HepG2 (cell line): Measurements from ENCODE around the gene STUB1. TPM values are rescaled to one million over a fixed set of nuclear protein-coding genes. Genes with fewer than 3 reads are reported as not detected.
A peak's percentile ranks its signal among the peaks of the same experiment; 100 is the strongest.

Experiments used
- ATAC-seq: fragments of 200-7000 bp; cut with Tn5 transposase; 3 replicates; pipeline ENCODE4 v1.9.1; 2020; ENCODE audit warnings: mild to moderate bottlenecking, moderate library complexity
- BruUV-seq: library from RNA; stranded (reverse); fragments of 400-500 nt; replicated peaks from 2 replicates; lab custom pipeline; 2021; lab: Mats Ljungman, UMichigan
- CTCF ChIA-PET: fragments of 300-600 bp; formaldehyde crosslinking; extraction: SDS; loops from one replicate; lab custom pipeline; 2021; ENCODE audit warnings: low total read pairs, inconsistent platforms, low intra/inter-chr PET ratio; lab: Yijun Ruan, JAX
- POLR2A ChIA-PET: fragments of 350-600 bp; sonication (Branson Sonifier 250); formaldehyde crosslinking; loops from one replicate; lab custom pipeline; 2020; ENCODE audit warnings: antibody characterized with exemption, inconsistent platforms; lab: Yijun Ruan, JAX
- DNase-seq: peaks from one replicate; pipeline ENCODE4 v3.0.0-alpha.2; 2015; ENCODE audit warnings: low spot score
- FAIRE-seq: peaks from 3 replicates; lab custom pipeline; 2011; peaks lifted over from hg19 to GRCh38; lab: Jason Lieb, UNC
- H2AFZ ChIP-seq: one replicate; pipeline ENCODE4 v1.6.1; 2011; ENCODE audit warnings: low read length, inconsistent platforms
- H3K27ac ChIP-seq: fragments of 300-600 bp; 3 replicates; pipeline ENCODE4 v1.8.0; 2011; ENCODE audit warnings: mixed run types, mild to moderate bottlenecking, mixed read lengths, low read length, inconsistent platforms; ENCODE audit not compliant: insufficient read depth; ENCODE audit errors: extremely low read length
- H3K27me3 ChIP-seq, 2 experiments: fragments of 200-600 bp in 1 of 2; 2 replicates in 1 of 2; 3 replicates in 1 of 2; pipeline versions ENCODE4 v1.6.0 to v1.8.0; 2011; ENCODE audit warnings: low read length in 2 of 2, mild to moderate bottlenecking in 2 of 2, moderate library complexity in 2 of 2, inconsistent platforms in 1 of 2; ENCODE audit not compliant: insufficient read depth in 2 of 2, control insufficient read depth in 1 of 2
- H3K36me3 ChIP-seq, 2 experiments: fragments of 200-600 bp in 1 of 2; replicated peaks in 1 of 2; 2 replicates in 1 of 2; 3 replicates in 1 of 2; pipeline versions ENCODE4 v1.5.1 to v1.8.0; 2011; ENCODE audit warnings: low read length in 2 of 2, inconsistent platforms in 1 of 2; ENCODE audit not compliant: insufficient read depth in 2 of 2, control insufficient read depth in 1 of 2
- H3K4me1 ChIP-seq: 2 replicates; pipeline ENCODE4 v1.5.1; 2012; ENCODE audit warnings: low read length, inconsistent platforms; ENCODE audit not compliant: insufficient read depth
- H3K4me2 ChIP-seq: 2 replicates; pipeline ENCODE4 v1.6.0; 2011; ENCODE audit warnings: low read depth, low read length, inconsistent platforms
- H3K4me3 ChIP-seq, 3 experiments: fragments of 200-600 bp in 1 of 3; sonication (generic), shearing (Covaris generic) in 1 of 3; replicated peaks in 1 of 3; 2 replicates each; pipeline ENCODE4 v1.5.1; 2011 to 2016; ENCODE audit warnings: low read length in 3 of 3, inconsistent platforms in 2 of 3, low read depth in 2 of 3, mild to moderate bottlenecking in 2 of 3, control low read depth in 1 of 3, mixed read lengths in 1 of 3; ENCODE audit not compliant: insufficient read depth in 1 of 3
- H3K79me2 ChIP-seq: one replicate; pipeline ENCODE4 v1.6.1; 2011; ENCODE audit warnings: low read length, inconsistent platforms; ENCODE audit not compliant: insufficient read depth
- H3K9ac ChIP-seq: 2 replicates; pipeline ENCODE4 v1.6.0; 2011; ENCODE audit warnings: mild to moderate bottlenecking, low read depth, low read length, inconsistent platforms; ENCODE audit not compliant: insufficient read depth
- H3K9me3 ChIP-seq: 2 replicates; pipeline ENCODE4 v1.5.1; 2012; ENCODE audit warnings: mild to moderate bottlenecking, low read length
- H4K20me1 ChIP-seq: 2 replicates; pipeline ENCODE4 v1.6.0; 2011; ENCODE audit warnings: inconsistent platforms, mild to moderate bottlenecking, low read length, moderate library complexity; ENCODE audit not compliant: insufficient read depth
- AGO2 ChIP-seq: fragments of 200-400 bp; formaldehyde crosslinking; optimal IDR thresholded peaks from 2 replicates; pipeline ENCODE3; 2017; ENCODE audit warnings: mild to moderate bottlenecking, low read depth, low read length, moderate library complexity
- AKNA ChIP-seq: sonication (generic); formaldehyde crosslinking; IDR thresholded peaks from 2 replicates; pipeline ENCODE4 v1.4.0; 2020; ENCODE audit warnings: missing genetic modification reagents, borderline replicate concordance
- NCOA5 ChIP-seq: sonication (generic); formaldehyde crosslinking; IDR thresholded peaks from 2 replicates; pipeline ENCODE4 v1.4.0; 2020; ENCODE audit warnings: missing genetic modification reagents
- RBFOX2 ChIP-seq: fragments of 200-400 bp; formaldehyde crosslinking; IDR thresholded peaks from 2 replicates; pipeline ENCODE4 v1.6.1; 2017; ENCODE audit warnings: low read depth, mild to moderate bottlenecking, low read length
- WGBS: methylation state at CpG from one replicate; pipeline ENCODE4 v1.1.6; 2017; ENCODE audit warnings: low lambda C conversion rate; 5-methylcytosine and 5-hydroxymethylcytosine counted together
- in situ Hi-C: cut with HindIII; loops from 2 replicates; pipeline ENCODE4 v1.10.0; 2017; ENCODE audit warnings: low pct_unique_long_range_greater_than_20kb; ENCODE audit not compliant: extremely low pct_ligation_motif_present
- intact Hi-C: fragments of 100-400 bp; cut with micrococcal nuclease; formaldehyde crosslinking; loops from one replicate; pipeline ENCODE4 v1.10.0; 2022; ENCODE audit not compliant: unreplicated experiment
- polyA plus RNA-seq, 8 experiments: library from polyadenylated mRNA; depleted of rRNA in 3 of 8; stranded (reverse) in 7 of 8; unstranded in 1 of 8; fragments of >200 nt; fragmentation: Illumina TruSeq in 4 of 8; extraction: Trizol in 4 of 8; gene quantifications; 2 replicates each; pipeline versions ENCODE4 v1.2.1 to v1.2.3, GENCODE V29; 2011 to 2016; ENCODE audit warnings: low read depth in 4 of 8, missing spikeins in 1 of 8, mixed read lengths in 1 of 8; ENCODE audit not compliant: insufficient read depth in 1 of 8
- total RNA-seq, 5 experiments: library from RNA; depleted of rRNA; stranded (reverse); fragments of >200 nt; fragmentation: Illumina TruSeq; extraction: Trizol; gene quantifications; 2 replicates each; pipeline ENCODE4 v1.2.3, GENCODE V29; 2016; ENCODE audit warnings: low read depth in 1 of 5

The STUB1 gene
- total and polyA plus RNA-seq, 2 of the 13 experiments (the other 11 are each of a cell fraction or from before 2014, with no cell fraction given): 52.9 to 78.2 TPM

- ATAC-seq (no peak), FAIRE-seq (no peak), DNase-seq (no peak)
- intact Hi-C loops (no loop called here), in situ Hi-C loops (no loop called here)
- H3K9me3 ChIP-seq: no peaks in the 10 kb centered on the region
- no peaks in the 10 kb centered on the region for H4K20me1 ChIP-seq
- POLR2A ChIA-PET: no interaction called here
- no peak overlapping the region for H2AFZ ChIP-seq
- H3K27ac ChIP-seq: no peak overlapping the region
- WGBS: 96% methylated on average over 44 of the region's 74 CpGs
- no peak for TF ChIP-seq NCOA5 (CRISPR knock-in tag)
- TF ChIP-seq AKNA (CRISPR knock-in tag): no peak
- peak; percentile 69; the same call in 1 of the 2 replicates for TF ChIP-seq RBFOX2
- TF ChIP-seq AGO2: peak; percentile 69
- no peaks in the 10 kb centered on the region for H3K27me3 ChIP-seq
- no peaks in the 10 kb centered on the region; a peak in 1 of 5 replicates for H3K36me3 ChIP-seq
- no TSS peak for BruUV-seq
- no peak overlapping the region for H3K4me2 ChIP-seq
- H3K79me2 ChIP-seq: peaks cover 6% of the 10 kb centered on the region
- H3K9ac ChIP-seq: no peak overlapping the region
- CTCF ChIA-PET: no interaction called here
- no peak overlapping the region for H3K4me3 ChIP-seq
- peaks cover 44% of the 10 kb centered on the region for H3K4me1 ChIP-seq
These were observed 46.7 kb upstream of the STUB1 start for GRCh38 chr16:633336-634050.
